Heart right ventricle (tissue), 16 donors: ENCODE results near the gene ADPGK. TPM values are rescaled to one million over a fixed set of nuclear protein-coding genes. Genes with fewer than 3 reads are reported as not detected.
"Not testable (repeated sequence)": the region's sequence is repeated elsewhere in the genome, so short reads cannot be mapped to it uniquely, and the experiment has no call there.

Source experiments
- ATAC-seq, 8 donors: fragments of 200-7000 bp; cut with Tn5 transposase; one replicate each; pipeline ENCODE4 v1.9.1; 2020; ENCODE audit warnings: mild to moderate bottlenecking in 8 of 8, moderate library complexity in 8 of 8, moderate number of reproducible peaks in 1 of 8
- DNase-seq, 2 donors: peaks; one replicate each; pipeline ENCODE4 v3.0.0-alpha.2; 2020
- H3K27ac ChIP-seq, 10 donors: fragments of 200-600 bp; sonication (generic) in 2 of 10; one replicate each; pipeline versions ENCODE4 v1.5.0 to v1.8.0; 2020 to 2022; ENCODE audit warnings: mild to moderate bottlenecking in 3 of 10
- H3K27me3 ChIP-seq, 7 donors: fragments of 200-600 bp; one replicate each; pipeline ENCODE4 v1.8.0; 2021 to 2022; ENCODE audit warnings: mild to moderate bottlenecking in 2 of 7
- H3K36me3 ChIP-seq, 9 donors: fragments of 200-600 bp; sonication (generic) in 1 of 9; one replicate each; pipeline versions ENCODE4 v1.5.0 to v1.8.0; 2020 to 2022; ENCODE audit warnings: mild to moderate bottlenecking in 2 of 9
- H3K4me1 ChIP-seq, 9 donors: fragments of 200-600 bp; sonication (generic) in 1 of 9; one replicate each; pipeline versions ENCODE4 v1.5.0 to v1.8.0; 2020 to 2022; ENCODE audit warnings: mild to moderate bottlenecking in 4 of 9
- H3K4me3 ChIP-seq, 10 donors: fragments of 200-600 bp; sonication (generic) in 2 of 10; one replicate each; pipeline versions ENCODE4 v1.5.0 to v1.8.0; 2020 to 2022; ENCODE audit warnings: mild to moderate bottlenecking in 7 of 10, moderate library complexity in 2 of 10
- H3K9me3 ChIP-seq, 11 donors: fragments of 200-600 bp in 10 of 11; sonication (generic) in 2 of 11; one replicate each; pipeline versions ENCODE4 v1.5.0 to v1.8.0; 2013 to 2022; ENCODE audit warnings: mild to moderate bottlenecking in 2 of 11, control low read depth in 1 of 11, moderate library complexity in 1 of 11
- CTCF ChIP-seq, 9 donors: fragments of 200-600 bp; sonication (generic) in 2 of 9; IDR thresholded peaks; one replicate each; pipeline versions ENCODE4 v1.5.0 to v1.8.0; 2021 to 2022; ENCODE audit warnings: antibody characterized with exemption in 9 of 9, mild to moderate bottlenecking in 5 of 9, moderate library complexity in 1 of 9
- WGBS, 2 donors: extraction: QIAGEN DNeasy Blood & Tissue Kit; methylation state at CpG; one replicate each; pipeline ENCODE4 v1.1.7; 2013; ENCODE audit warnings: inconsistent platforms in 1 of 2; 5-methylcytosine and 5-hydroxymethylcytosine counted together
- intact Hi-C, 10 donors: fragments of 100-400 bp; cut with DNase I; formaldehyde crosslinking; loops; one replicate each; pipeline versions ENCODE4 v1.11.1 to v1.14.2; 2022
- polyA plus RNA-seq, 2 donors: library from polyadenylated mRNA; stranded (reverse); fragments of 200-250 nt; gene quantifications; one replicate each; pipeline ENCODE4 v1.2.3, GENCODE V29; 2013
- total RNA-seq, 10 donors: library from RNA; stranded (reverse); fragmentation: NEBNext Ultra II Directional in 3 of 10; extraction: Animal tissue kit (Norgen Biotek cat#: 25700) in 3 of 10; gene quantifications; one replicate each; pipeline versions ENCODE4 v1.2.1 to v1.2.4, GENCODE V29; 2021 to 2023
- donor health status: Arrhythmogenic right ventricular cardiomyopathy.
- donor health status: ischemic (EF 13 %, LVEDD 7.1; RV severe dilation, severe dysfunction).
- donor health status: healthy with polysubstance abuse.
- donor health status: DM: no; HTN: yes; CAD: no.
- donor health status: DM: no; HTN: no; CAD: no.
- donor health status: ischemic (EF 25% LVEDD 6.9; RV normal size, moderate dysfunction).
- donor health status: ischemic (EF 25% LVEDD 5.7; RV mildly dilated, moderate dysfunction).
- donor health status: healthy.
- donor health status: DM: yes; HTN: yes; CAD: no.
- donor health status: Ischemic cardiomyopathy.
- donor health status: ischemic (EF 35%, LVEDD 5.7; RV mildly dilated, moderate dysfunction).
- donor health status: nonischemic (EF 11% LVEDD 7.7; RV severe dilation, severe dysfunction).
- donor health status: DM: yes; HTN: yes; CAD: no.
- donor health status: PGD.
- donor health status: ischemic (EF 29% LVEDD 5.4; RV normal size, mild dysfunction).
- donor health status: nonischemic (EF 23%, LVEDD 6.1; RV moderate dilation, normal function).

Gene ADPGK
- total and polyA plus RNA-seq, 12 donors, result 6.4 to 22.8 (median 10.9) TPM

GRCh38 chr15:72728821-72729220 is 54.7 kb downstream of the ADPGK start:
- DNase-seq, result no peak
- WGBS, 2 donors, result 90 to 92% methylated on average over 1 of the region's 1 CpG
- no peak for TF ChIP-seq CTCF (IDR thresholded peaks at IDR 0.05)
- no peaks in the 10 kb centered on the region for H3K9me3 ChIP-seq
- ATAC-seq, result no peak
- no peaks in the 10 kb centered on the region for H3K4me1 ChIP-seq
- H3K4me3 ChIP-seq, result no peak overlapping the region
- intact Hi-C loops, result loop anchor here in 2 of 10 donors (10.0 kb wide), 2 partner anchors 346 to 546 kb away; no protein-coding TSS in a partner anchor
- H3K36me3 ChIP-seq, result peaks cover 0 to 81% (median 18%) of the 10 kb centered on the region in 9 donors
- H3K27me3 ChIP-seq, result no peaks in the 10 kb centered on the region
- H3K27ac ChIP-seq, result no peak overlapping the region

GRCh38 chr15:72728249-72728648 is 55.3 kb downstream of the ADPGK start:
- not testable (repeated sequence) for H3K4me1 ChIP-seq, H3K27me3 ChIP-seq, H3K27ac ChIP-seq, H3K9me3 ChIP-seq, H3K4me3 ChIP-seq, ATAC-seq, DNase-seq
- peaks cover 0 to 83% (median 13%) of the 10 kb centered on the region in 9 donors for H3K36me3 ChIP-seq
- intact Hi-C loops, result loop anchor here in 2 of 10 donors (10.0 kb wide), 2 partner anchors 347 to 547 kb away; no protein-coding TSS in a partner anchor
- WGBS, 2 donors, result 87% methylated on average over 1 of the region's 1 CpG

DNA sequence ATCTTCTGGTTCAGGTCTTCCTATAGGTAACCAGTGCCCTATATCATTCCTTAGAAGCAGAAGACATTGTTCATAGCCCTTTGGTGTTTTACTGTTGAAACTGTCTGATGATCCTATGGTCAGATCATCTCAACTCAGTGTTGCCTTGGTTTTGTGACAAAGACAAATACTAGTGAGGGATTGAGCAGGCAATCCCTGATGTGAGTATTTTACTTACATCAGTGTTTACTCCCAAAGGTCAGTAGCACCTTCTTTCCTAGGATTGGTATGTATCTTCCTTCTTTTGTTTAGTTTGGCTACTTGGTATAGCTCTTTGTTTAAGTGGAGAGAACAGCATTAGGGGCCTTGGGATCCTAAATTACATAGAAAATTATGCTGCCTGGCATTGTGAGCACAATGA is 56.4 kb downstream of the ADPGK start:
- DNase-seq (no peak), ATAC-seq (no peak)
- intact Hi-C loops, result loop anchor here in 2 of 10 donors (10.0 kb wide), 2 partner anchors 348 to 548 kb away; no protein-coding TSS in a partner anchor
- no peak overlapping the region for H3K27ac ChIP-seq
- no peaks in the 10 kb centered on the region for H3K4me1 ChIP-seq
- peaks cover 0 to 81% (median 16%) of the 10 kb centered on the region in 9 donors for H3K36me3 ChIP-seq
- no peak overlapping the region for H3K4me3 ChIP-seq
- no peak for TF ChIP-seq CTCF (IDR thresholded peaks at IDR 0.05)
- no peaks in the 10 kb centered on the region for H3K9me3 ChIP-seq
- H3K27me3 ChIP-seq, result no peaks in the 10 kb centered on the region

GRCh38 chr15:72725851-72726250 is 57.7 kb downstream of the ADPGK start:
- not testable (repeated sequence) for H3K9me3 ChIP-seq, H3K27me3 ChIP-seq, H3K4me3 ChIP-seq, H3K27ac ChIP-seq, H3K4me1 ChIP-seq, ATAC-seq, DNase-seq
- peaks cover 0 to 68% (median 4%) of the 10 kb centered on the region in 9 donors for H3K36me3 ChIP-seq
- intact Hi-C loops, result loop anchor here in 2 of 10 donors (10.0 kb wide), 2 partner anchors 349 to 549 kb away; no protein-coding TSS in a partner anchor
- WGBS, 2 donors, result 96 to 99% methylated on average over 6 of the region's 6 CpGs

- Histone ChIP-seq H3K9me3 (no peaks in the 10 kb centered on the region), H3K27me3 (no peaks in the 10 kb centered on the region), H3K27ac (no peak overlapping the region), H3K36me3 (peaks cover 0 to 64% (median 4%) of the 10 kb centered on the region in 9 donors), H3K4me1 (no peaks in the 10 kb centered on the region), H3K4me3 (no peak overlapping the region)
- intact Hi-C loops, result loop anchor here in 2 of 10 donors (10.0 kb wide), 2 partner anchors 349 to 549 kb away; no protein-coding TSS in a partner anchor
- TF ChIP-seq CTCF (IDR thresholded peaks at IDR 0.05), result no peak
- DNase-seq, result no peak
- no peak for ATAC-seq
- WGBS, 2 donors, result 87 to 89% methylated on average over 3 of the region's 3 CpGs
Observed at GRCh38 chr15:72725446-72725845, 58.1 kb downstream of the ADPGK start.
